Neural cell (in vitro differentiated cells): ENCODE results near the gene GSDMA. TPM values are rescaled to one million over a fixed set of nuclear protein-coding genes. Genes with fewer than 3 reads are reported as not detected.

Source experiments
- H2AFZ ChIP-seq: fragments of 200-600, 300-800 bp; sonication (generic), shearing (Covaris generic); 2 replicates; pipeline ENCODE4 v1.6.0; 2014; ENCODE audit warnings: low read depth, mild to moderate bottlenecking, antibody characterized with exemption, low read length, moderate library complexity
- H3F3A ChIP-seq: fragments of 200-600 bp; shearing (Covaris generic); 2 replicates; pipeline ENCODE4 v1.6.1; 2016; ENCODE audit warnings: mild to moderate bottlenecking, moderate library complexity, mixed read lengths, antibody characterized with exemption, low read length; ENCODE audit not compliant: insufficient read depth, poor library complexity, severe bottlenecking
- H3K27ac ChIP-seq: fragments of 200-600, 300-800 bp; sonication (generic), shearing (Covaris generic); 2 replicates; pipeline ENCODE4 v1.5.1; 2014; ENCODE audit warnings: mild to moderate bottlenecking, low read length, moderate library complexity
- H3K27me3 ChIP-seq: fragments of 300-800, 200-600 bp; sonication (generic), shearing (Covaris generic); 2 replicates; pipeline ENCODE4 v1.6.0; 2014; ENCODE audit warnings: mild to moderate bottlenecking, low read depth, low read length, moderate library complexity; ENCODE audit not compliant: insufficient read depth
- H3K36me3 ChIP-seq: fragments of 300-800, 200-600 bp; sonication (generic), shearing (Covaris generic); 2 replicates; pipeline ENCODE4 v1.5.1; 2014; ENCODE audit warnings: mild to moderate bottlenecking, antibody characterized with exemption, low read length, moderate library complexity; ENCODE audit not compliant: insufficient read depth
- H3K4me2 ChIP-seq: fragments of 300-800, 200-600 bp; sonication (generic), shearing (Covaris generic); 2 replicates; pipeline ENCODE4 v1.6.0; 2014; ENCODE audit warnings: mild to moderate bottlenecking, low read length
- H3K4me3 ChIP-seq: fragments of 300-800, 200-600 bp; sonication (generic), shearing (Covaris generic); 2 replicates; pipeline ENCODE4 v1.5.1; 2014; ENCODE audit warnings: mild to moderate bottlenecking, low read length, moderate library complexity
- H3K79me2 ChIP-seq: fragments of 200-600 bp; shearing (Covaris generic); replicated peaks from 2 replicates; pipeline ENCODE4 v1.6.0; 2014; ENCODE audit warnings: mild to moderate bottlenecking, low read length, moderate library complexity; ENCODE audit not compliant: insufficient read depth
- H3K9ac ChIP-seq: fragments of 300-800, 200-600 bp; sonication (generic), shearing (Covaris generic); 2 replicates; pipeline ENCODE4 v1.6.1; 2016; ENCODE audit warnings: mild to moderate bottlenecking, low read length, mixed read lengths
- H3K9me2 ChIP-seq: fragments of 200-600 bp; shearing (Covaris generic); 2 replicates; pipeline ENCODE4 v1.6.1; 2016; ENCODE audit warnings: mild to moderate bottlenecking, low read length, mixed read lengths; ENCODE audit not compliant: insufficient read depth
- H3K9me3 ChIP-seq: fragments of 200-600, 300-800 bp; sonication (generic), shearing (Covaris generic); 2 replicates; pipeline ENCODE4 v1.6.1; 2016; ENCODE audit warnings: mild to moderate bottlenecking, mixed run types, low read length, moderate library complexity, mixed read lengths
- H4K20me1 ChIP-seq: fragments of 200-600 bp; shearing (Covaris generic); 2 replicates; pipeline ENCODE4 v1.6.1; 2016; ENCODE audit warnings: mild to moderate bottlenecking, mixed run types; ENCODE audit not compliant: insufficient read depth
- EP300 ChIP-seq: fragments of 450-650 bp; conservative IDR thresholded peaks from 2 replicates; pipeline ENCODE4 v1.6.1; 2014; ENCODE audit warnings: antibody characterized with exemption, mild to moderate bottlenecking, moderate library complexity; ENCODE audit not compliant: poor library complexity, severe bottlenecking
- EZH2 ChIP-seq: fragments of 200-600, 300-800 bp; shearing (Covaris generic), sonication (generic); IDR thresholded peaks from 2 replicates; pipeline ENCODE4 v1.6.1; 2014; ENCODE audit warnings: antibody characterized with exemption, low read length, borderline replicate concordance, mild to moderate bottlenecking; ENCODE audit not compliant: insufficient read depth, poor library complexity, severe bottlenecking
- MXI1 ChIP-seq: fragments of 450-650 bp; conservative IDR thresholded peaks from 2 replicates; pipeline ENCODE4 v1.6.1; 2014; ENCODE audit warnings: antibody characterized with exemption, mild to moderate bottlenecking; ENCODE audit not compliant: poor library complexity, severe bottlenecking
- POLR2AphosphoS5 ChIP-seq: IDR thresholded peaks from 2 replicates; pipeline ENCODE4 v1.6.1; 2012
- RAD21 ChIP-seq: fragments of 450-650 bp; conservative IDR thresholded peaks from 2 replicates; pipeline ENCODE4 v1.6.1; 2014; ENCODE audit warnings: antibody characterized with exemption, mild to moderate bottlenecking, moderate library complexity
- SMC3 ChIP-seq: fragments of 450-650 bp; conservative IDR thresholded peaks from 2 replicates; pipeline ENCODE4 v1.6.1; 2014; ENCODE audit warnings: antibody characterized with exemption, mild to moderate bottlenecking, moderate library complexity; ENCODE audit not compliant: poor library complexity
- TAF1 ChIP-seq: IDR thresholded peaks from 2 replicates; pipeline ENCODE4 v1.6.1; 2012; ENCODE audit warnings: low read depth
- polyA plus RNA-seq: library from polyadenylated mRNA; depleted of rRNA; stranded (reverse); fragments of >200 nt; gene quantifications from 2 replicates; pipeline ENCODE4 v1.2.3, GENCODE V29; 2014
- TF ChIP-seq, protein P1 (sequence below): IDR thresholded peaks from 2 replicates; pipeline ENCODE4 v1.6.1; 2012; ENCODE audit warnings: borderline replicate concordance
- TF ChIP-seq, protein P2 (sequence below): fragments of 450-650 bp; IDR thresholded peaks from 2 replicates; pipeline ENCODE4 v1.5.1; 2014; ENCODE audit warnings: antibody characterized with exemption, mild to moderate bottlenecking, moderate library complexity; ENCODE audit not compliant: poor library complexity, severe bottlenecking

The GSDMA gene
- polyA plus RNA-seq, 1 donor from 2014 or later = not detected

DNA sequence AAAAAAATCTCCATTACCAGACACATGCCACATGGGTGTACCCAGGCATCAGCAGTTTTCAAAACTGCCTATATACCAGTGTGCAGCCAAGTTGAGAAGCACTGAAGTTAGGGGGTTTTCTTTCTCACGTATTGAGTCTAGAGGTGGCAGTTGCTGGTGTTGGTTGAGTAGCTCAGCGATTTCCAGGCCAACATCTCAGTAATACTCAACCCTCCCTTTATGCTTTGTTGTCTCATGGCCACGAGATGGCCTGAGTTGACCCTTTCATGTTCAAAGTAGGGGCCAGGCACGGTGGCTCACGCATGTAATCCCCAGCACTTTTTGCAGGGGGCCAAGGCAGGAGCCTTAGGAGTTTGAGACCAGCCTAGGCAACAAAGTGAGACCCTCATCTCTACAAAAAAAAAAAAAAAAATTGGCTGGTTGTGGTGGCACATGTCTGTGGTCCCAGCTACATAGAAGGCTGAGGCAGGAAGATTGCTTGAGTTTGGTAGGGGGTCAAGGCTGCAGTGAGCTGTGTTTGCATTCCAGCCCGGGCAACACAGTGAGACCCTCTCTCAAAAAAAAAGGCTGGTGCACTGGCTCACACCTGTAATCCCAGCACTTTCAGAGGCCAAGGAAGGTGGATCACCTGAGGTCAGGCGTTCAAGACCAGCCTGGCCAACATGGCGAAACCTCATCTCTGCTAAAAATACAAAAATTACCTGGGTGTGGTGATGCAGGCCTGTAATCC, 24.5 kb upstream of the GSDMA start:
- Histone ChIP-seq H3K9me3 (no peaks in the 10 kb centered on the region), H3K79me2 (no peaks in the 10 kb centered on the region), H3K36me3 (no peaks in the 10 kb centered on the region), H4K20me1 (no peaks in the 10 kb centered on the region), H3K9me2 (no peaks in the 10 kb centered on the region), H3K4me2 (no peak overlapping the region), H3K27ac (no peak overlapping the region), H3K4me3 (no peak overlapping the region), H3K9ac (no peak overlapping the region), H3F3A (no peaks in the 10 kb centered on the region), H3K27me3 (no peaks in the 10 kb centered on the region), H2AFZ (no peak overlapping the region)
- TF ChIP-seq EZH2 (no peak), POLR2AphosphoS5 (no peak), SMC3 (no peak), EP300 (no peak), MXI1 (no peak), RAD21 (no peak), TAF1 (no peak)
- TF ChIP-seq, protein P1, sequence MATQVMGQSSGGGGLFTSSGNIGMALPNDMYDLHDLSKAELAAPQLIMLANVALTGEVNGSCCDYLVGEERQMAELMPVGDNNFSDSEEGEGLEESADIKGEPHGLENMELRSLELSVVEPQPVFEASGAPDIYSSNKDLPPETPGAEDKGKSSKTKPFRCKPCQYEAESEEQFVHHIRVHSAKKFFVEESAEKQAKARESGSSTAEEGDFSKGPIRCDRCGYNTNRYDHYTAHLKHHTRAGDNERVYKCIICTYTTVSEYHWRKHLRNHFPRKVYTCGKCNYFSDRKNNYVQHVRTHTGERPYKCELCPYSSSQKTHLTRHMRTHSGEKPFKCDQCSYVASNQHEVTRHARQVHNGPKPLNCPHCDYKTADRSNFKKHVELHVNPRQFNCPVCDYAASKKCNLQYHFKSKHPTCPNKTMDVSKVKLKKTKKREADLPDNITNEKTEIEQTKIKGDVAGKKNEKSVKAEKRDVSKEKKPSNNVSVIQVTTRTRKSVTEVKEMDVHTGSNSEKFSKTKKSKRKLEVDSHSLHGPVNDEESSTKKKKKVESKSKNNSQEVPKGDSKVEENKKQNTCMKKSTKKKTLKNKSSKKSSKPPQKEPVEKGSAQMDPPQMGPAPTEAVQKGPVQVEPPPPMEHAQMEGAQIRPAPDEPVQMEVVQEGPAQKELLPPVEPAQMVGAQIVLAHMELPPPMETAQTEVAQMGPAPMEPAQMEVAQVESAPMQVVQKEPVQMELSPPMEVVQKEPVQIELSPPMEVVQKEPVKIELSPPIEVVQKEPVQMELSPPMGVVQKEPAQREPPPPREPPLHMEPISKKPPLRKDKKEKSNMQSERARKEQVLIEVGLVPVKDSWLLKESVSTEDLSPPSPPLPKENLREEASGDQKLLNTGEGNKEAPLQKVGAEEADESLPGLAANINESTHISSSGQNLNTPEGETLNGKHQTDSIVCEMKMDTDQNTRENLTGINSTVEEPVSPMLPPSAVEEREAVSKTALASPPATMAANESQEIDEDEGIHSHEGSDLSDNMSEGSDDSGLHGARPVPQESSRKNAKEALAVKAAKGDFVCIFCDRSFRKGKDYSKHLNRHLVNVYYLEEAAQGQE = no peak
- TF ChIP-seq, protein P2, sequence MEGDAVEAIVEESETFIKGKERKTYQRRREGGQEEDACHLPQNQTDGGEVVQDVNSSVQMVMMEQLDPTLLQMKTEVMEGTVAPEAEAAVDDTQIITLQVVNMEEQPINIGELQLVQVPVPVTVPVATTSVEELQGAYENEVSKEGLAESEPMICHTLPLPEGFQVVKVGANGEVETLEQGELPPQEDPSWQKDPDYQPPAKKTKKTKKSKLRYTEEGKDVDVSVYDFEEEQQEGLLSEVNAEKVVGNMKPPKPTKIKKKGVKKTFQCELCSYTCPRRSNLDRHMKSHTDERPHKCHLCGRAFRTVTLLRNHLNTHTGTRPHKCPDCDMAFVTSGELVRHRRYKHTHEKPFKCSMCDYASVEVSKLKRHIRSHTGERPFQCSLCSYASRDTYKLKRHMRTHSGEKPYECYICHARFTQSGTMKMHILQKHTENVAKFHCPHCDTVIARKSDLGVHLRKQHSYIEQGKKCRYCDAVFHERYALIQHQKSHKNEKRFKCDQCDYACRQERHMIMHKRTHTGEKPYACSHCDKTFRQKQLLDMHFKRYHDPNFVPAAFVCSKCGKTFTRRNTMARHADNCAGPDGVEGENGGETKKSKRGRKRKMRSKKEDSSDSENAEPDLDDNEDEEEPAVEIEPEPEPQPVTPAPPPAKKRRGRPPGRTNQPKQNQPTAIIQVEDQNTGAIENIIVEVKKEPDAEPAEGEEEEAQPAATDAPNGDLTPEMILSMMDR = no peak

DNA sequence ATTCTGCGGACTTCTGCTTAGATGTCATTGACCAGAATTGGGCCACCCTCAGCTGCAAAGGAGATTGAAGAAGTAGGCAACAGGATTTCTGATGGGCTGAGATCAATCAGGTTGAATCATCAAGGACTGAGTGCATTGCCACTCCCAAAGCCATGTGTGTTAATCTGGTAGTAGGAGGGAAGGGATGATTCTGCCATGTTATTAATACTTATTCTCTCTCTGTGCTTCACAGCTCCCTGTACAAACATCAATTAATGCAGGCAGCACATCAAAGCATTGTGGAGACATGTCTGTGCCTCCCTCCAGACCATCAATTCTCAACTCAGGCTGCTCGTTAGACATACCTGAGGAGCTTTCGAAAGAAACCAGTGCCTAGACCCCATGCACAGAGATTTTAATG, 23.7 kb upstream of the GSDMA start:
- no peak overlapping the region for H3K4me3 ChIP-seq
- no peaks in the 10 kb centered on the region for H3K36me3 ChIP-seq
- H3F3A ChIP-seq = no peaks in the 10 kb centered on the region
- H3K27ac ChIP-seq = no peak overlapping the region
- no peaks in the 10 kb centered on the region for H3K27me3 ChIP-seq
- no peak overlapping the region for H3K9ac ChIP-seq
- H3K4me2 ChIP-seq = no peak overlapping the region
- H4K20me1 ChIP-seq = no peaks in the 10 kb centered on the region
- H2AFZ ChIP-seq = no peak overlapping the region
- H3K79me2 ChIP-seq = no peaks in the 10 kb centered on the region
- H3K9me3 ChIP-seq = no peaks in the 10 kb centered on the region
- no peaks in the 10 kb centered on the region for H3K9me2 ChIP-seq
- TF ChIP-seq EZH2 = no peak
- TF ChIP-seq EP300 = no peak
- no peak for TF ChIP-seq SMC3
- no peak for TF ChIP-seq TAF1
- TF ChIP-seq MXI1 = no peak
- TF ChIP-seq, protein P1 = no peak
- no peak for TF ChIP-seq RAD21
- TF ChIP-seq POLR2AphosphoS5 = no peak
- TF ChIP-seq, protein P2 = no peak
